ENCODE results near the gene POLR1D.

GRCh38 chr13:27628081-27628480 is 6.4 kb downstream of the POLR1D start:
- no peak for TF ChIP-seq CTCF (IDR thresholded peaks at IDR 0.05)
- no peak for TF ChIP-seq POLR2AphosphoS5 (IDR thresholded peaks at IDR 0.05; ENCODE audit: low read depth, low read length)

Measured in Panc1 (cell line).